Measurements from ENCODE around the gene SHROOM3.

GRCh38 chr4:76744241-76744921 is 309.4 kb downstream of the SHROOM3 start:
- TF ChIP-seq TAF1 (IDR thresholded peaks at IDR 0.05; ENCODE audit: low read depth) (no peak), CTCF (IDR thresholded peaks at IDR 0.05; ENCODE audit: poor library complexity, severe bottlenecking) (no peak), EP300 (conservative IDR thresholded peaks at IDR 0.05; ENCODE audit: poor library complexity, severe bottlenecking) (no peak)

Measured in neural cell (in vitro differentiated cells).